GM23338 (cell line): ENCODE data around the gene CEP72.

Source experiments
- CREB1 ChIP-seq: fragments of 250-450 bp; sonication (Bioruptor Pico); IDR thresholded peaks from 2 replicates; pipeline ENCODE4 v1.5.0; 2020; ENCODE audit warnings: low read depth, mild to moderate bottlenecking, moderate library complexity
- CTCF ChIP-seq, 2 experiments: fragments of 200-600 bp in 1 of 2; sonication (generic) in 1 of 2; conservative IDR thresholded peaks; 2 replicates each; pipeline versions ENCODE4 v1.5.1 to v1.6.1; 2016 to 2017; ENCODE audit warnings: antibody characterized with exemption in 2 of 2, low read depth in 2 of 2, mild to moderate bottlenecking in 2 of 2, moderate library complexity in 1 of 2
- EZH2 ChIP-seq: fragments of 200-600 bp; sonication (generic); IDR thresholded peaks from one replicate; pipeline ENCODE4 v1.8.0; 2017; ENCODE audit warnings: antibody characterized with exemption, mild to moderate bottlenecking, low read depth; ENCODE audit not compliant: unreplicated experiment
- EZH2phosphoT487 ChIP-seq: fragments of 200-600 bp; sonication (generic); IDR thresholded peaks from one replicate; pipeline ENCODE4 v1.8.1; 2018; ENCODE audit warnings: antibody characterized with exemption; ENCODE audit not compliant: unreplicated experiment
- JUNB ChIP-seq: IDR thresholded peaks from one replicate; pipeline ENCODE4 v1.6.1; 2016; ENCODE audit warnings: antibody characterized with exemption; ENCODE audit not compliant: unreplicated experiment
- NANOG ChIP-seq: IDR thresholded peaks from 2 replicates; pipeline ENCODE4 v1.6.1; 2016; ENCODE audit warnings: antibody characterized with exemption, borderline replicate concordance
- POLR2AphosphoS5 ChIP-seq: IDR thresholded peaks from 2 replicates; pipeline ENCODE4 v1.6.1; 2016; ENCODE audit warnings: antibody characterized with exemption, low read depth
- REST ChIP-seq: IDR thresholded peaks from one replicate; pipeline ENCODE4 v1.6.1; 2018; ENCODE audit warnings: antibody characterized with exemption; ENCODE audit not compliant: unreplicated experiment
- STAT1 ChIP-seq: IDR thresholded peaks from one replicate; pipeline ENCODE4 v1.6.1; 2016; ENCODE audit warnings: antibody characterized with exemption; ENCODE audit not compliant: unreplicated experiment
- ZNF114 ChIP-seq: fragments of 250-450 bp; sonication (Bioruptor Pico); IDR thresholded peaks from 2 replicates; pipeline ENCODE4 v1.5.0; 2020; ENCODE audit warnings: mild to moderate bottlenecking, moderate library complexity
- ZNF331 ChIP-seq: fragments of 250-450 bp; sonication (Bioruptor Pico); IDR thresholded peaks from 2 replicates; pipeline ENCODE4 v1.5.0; 2020; ENCODE audit warnings: low read depth, mild to moderate bottlenecking, moderate library complexity
- TF ChIP-seq, protein P1 (sequence below): IDR thresholded peaks from 2 replicates; pipeline ENCODE4 v1.6.1; 2016; ENCODE audit warnings: antibody characterized with exemption

GRCh38 chr5:584846-585245 lies 27.3 kb upstream of the CEP72 start:
- TF ChIP-seq CTCF (conservative IDR thresholded peaks at IDR 0.05; ENCODE audit: low read depth in 2 of 2) (no peak), REST (no peak), CREB1 (CRISPR knock-in tag) (no peak), ZNF331 (CRISPR knock-in tag) (no peak), EZH2phosphoT487 (no peak), POLR2AphosphoS5 (no peak), EZH2 (no peak), ZNF114 (CRISPR knock-in tag) (no peak), NANOG (no peak), JUNB (no peak), STAT1 (no peak)
- TF ChIP-seq, protein P1, sequence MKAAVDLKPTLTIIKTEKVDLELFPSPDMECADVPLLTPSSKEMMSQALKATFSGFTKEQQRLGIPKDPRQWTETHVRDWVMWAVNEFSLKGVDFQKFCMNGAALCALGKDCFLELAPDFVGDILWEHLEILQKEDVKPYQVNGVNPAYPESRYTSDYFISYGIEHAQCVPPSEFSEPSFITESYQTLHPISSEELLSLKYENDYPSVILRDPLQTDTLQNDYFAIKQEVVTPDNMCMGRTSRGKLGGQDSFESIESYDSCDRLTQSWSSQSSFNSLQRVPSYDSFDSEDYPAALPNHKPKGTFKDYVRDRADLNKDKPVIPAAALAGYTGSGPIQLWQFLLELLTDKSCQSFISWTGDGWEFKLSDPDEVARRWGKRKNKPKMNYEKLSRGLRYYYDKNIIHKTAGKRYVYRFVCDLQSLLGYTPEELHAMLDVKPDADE = no peak
